OCI-LY7 (cell line): ENCODE measurements around the gene SPDYE17.
"Not testable (repeated sequence)": the region's sequence is repeated elsewhere in the genome, so short reads cannot be mapped to it uniquely, and the experiment has no call there.

Source experiments
- EZH2phosphoT487 ChIP-seq: fragments of 200-600 bp; sonication (generic); IDR thresholded peaks from 2 replicates; pipeline ENCODE4 v1.6.1; 2018; ENCODE audit warnings: low read depth, borderline replicate concordance, mild to moderate bottlenecking, mixed run types, antibody characterized with exemption, low read length, moderate library complexity, mixed read lengths
- TF ChIP-seq, protein P1 (sequence below): fragments of 200-600 bp; sonication (generic); conservative IDR thresholded peaks from 2 replicates; pipeline ENCODE4 v1.5.1; 2014; ENCODE audit warnings: mild to moderate bottlenecking, antibody characterized with exemption, low read length, moderate library complexity, mixed read lengths

DNA sequence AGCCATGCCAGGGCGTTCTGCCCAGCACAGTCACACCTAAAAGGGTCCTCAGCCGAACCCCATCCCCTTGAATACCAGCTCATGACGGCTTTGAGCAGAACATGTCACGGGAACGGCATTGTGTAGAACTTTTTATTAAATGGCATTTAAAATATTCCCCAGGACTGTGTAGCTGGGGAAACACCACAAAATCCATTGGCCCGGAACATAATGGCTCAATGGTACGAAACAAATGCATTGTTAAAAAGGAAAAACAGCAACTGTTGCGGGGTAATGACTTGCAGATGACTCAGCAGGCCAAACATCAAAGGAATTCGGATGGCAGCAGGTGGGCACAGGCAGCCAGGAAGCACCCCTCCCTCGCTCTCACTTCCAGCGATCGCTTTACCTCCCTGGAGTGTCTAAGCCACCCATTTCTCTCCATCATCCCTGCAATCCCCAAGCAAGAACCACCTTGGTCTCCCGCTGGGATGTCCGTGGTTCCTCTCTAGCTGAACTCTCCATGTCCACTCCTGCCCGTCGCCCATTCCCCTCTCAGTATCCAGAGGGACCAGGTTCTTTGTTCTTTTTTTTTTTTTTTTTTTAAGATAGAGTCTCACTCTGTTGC is 22.0 kb downstream of the SPDYE17 start:
- TF ChIP-seq, protein P1, sequence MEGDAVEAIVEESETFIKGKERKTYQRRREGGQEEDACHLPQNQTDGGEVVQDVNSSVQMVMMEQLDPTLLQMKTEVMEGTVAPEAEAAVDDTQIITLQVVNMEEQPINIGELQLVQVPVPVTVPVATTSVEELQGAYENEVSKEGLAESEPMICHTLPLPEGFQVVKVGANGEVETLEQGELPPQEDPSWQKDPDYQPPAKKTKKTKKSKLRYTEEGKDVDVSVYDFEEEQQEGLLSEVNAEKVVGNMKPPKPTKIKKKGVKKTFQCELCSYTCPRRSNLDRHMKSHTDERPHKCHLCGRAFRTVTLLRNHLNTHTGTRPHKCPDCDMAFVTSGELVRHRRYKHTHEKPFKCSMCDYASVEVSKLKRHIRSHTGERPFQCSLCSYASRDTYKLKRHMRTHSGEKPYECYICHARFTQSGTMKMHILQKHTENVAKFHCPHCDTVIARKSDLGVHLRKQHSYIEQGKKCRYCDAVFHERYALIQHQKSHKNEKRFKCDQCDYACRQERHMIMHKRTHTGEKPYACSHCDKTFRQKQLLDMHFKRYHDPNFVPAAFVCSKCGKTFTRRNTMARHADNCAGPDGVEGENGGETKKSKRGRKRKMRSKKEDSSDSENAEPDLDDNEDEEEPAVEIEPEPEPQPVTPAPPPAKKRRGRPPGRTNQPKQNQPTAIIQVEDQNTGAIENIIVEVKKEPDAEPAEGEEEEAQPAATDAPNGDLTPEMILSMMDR: not testable (repeated sequence)
- not testable (repeated sequence) for TF ChIP-seq EZH2phosphoT487
